ENCODE results near the gene INHBA.

INHBA gene

DNA sequence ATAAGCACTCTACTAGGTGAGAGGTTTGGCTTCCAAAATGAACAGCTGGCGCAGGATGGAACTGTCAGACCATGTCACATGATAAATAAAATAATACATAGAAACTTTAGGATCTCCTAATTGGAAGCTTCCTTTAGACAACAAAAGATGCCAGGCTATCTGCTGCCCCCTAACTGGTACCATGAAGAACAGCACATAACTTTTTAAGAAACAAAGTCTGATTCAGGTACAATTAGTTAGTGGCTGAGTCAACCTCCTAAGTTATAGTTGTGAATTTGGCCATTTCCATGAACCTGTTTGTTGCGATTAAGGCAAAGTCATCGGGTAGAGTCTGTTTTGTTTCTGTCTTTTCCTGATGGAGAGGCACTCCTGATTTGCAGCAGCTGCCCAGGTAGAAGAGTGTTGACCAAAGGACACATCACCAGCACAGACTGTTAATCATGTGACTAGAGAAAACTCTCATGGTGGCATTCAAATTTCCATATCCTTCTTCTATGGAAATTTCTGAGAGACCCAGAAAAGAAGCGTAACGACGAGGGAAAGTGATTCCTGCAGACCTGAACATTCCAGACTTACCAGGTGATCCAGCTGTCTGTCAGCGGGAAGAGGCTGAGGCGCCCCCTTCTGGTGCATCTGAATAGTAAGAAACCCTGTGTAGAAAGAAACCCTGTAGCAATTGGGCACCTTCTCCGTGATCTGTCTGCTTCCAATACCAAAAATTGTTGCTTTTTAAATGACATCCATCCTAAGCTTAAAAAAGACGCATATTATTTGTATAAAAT is 8.6 kb upstream of the INHBA start:
- no peak for DNase-seq (ENCODE audit: low spot score)

- DNase-seq (ENCODE audit: low spot score), result no peak
Measured at GRCh38 chr7:41710838-41711237, 7.9 kb upstream of the INHBA start.

DNA sequence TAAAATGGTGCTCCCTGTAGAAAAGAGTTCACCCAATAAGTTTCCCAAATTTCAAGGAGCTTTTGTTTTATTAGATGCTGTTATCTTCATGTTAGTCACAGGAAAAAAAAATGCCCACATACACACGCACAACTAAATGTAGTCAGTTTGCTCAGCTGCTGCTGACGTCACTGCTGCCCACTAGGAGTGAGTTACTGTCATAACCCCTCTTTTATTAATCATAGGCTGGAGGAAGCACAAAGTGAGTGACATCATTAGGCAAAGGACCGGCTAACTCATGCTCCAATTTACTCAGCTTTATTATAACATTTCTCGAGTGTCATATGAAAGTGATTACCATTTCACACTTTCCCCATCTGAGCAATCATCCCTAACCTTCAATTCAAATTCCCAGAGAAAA is 6.7 kb upstream of the INHBA start:
- DNase-seq (ENCODE audit: low spot score), result no peak

- DNase-seq (ENCODE audit: low spot score), result no peak
Measured at GRCh38 chr7:41708581-41709358, 5.9 kb upstream of the INHBA start.

DNA sequence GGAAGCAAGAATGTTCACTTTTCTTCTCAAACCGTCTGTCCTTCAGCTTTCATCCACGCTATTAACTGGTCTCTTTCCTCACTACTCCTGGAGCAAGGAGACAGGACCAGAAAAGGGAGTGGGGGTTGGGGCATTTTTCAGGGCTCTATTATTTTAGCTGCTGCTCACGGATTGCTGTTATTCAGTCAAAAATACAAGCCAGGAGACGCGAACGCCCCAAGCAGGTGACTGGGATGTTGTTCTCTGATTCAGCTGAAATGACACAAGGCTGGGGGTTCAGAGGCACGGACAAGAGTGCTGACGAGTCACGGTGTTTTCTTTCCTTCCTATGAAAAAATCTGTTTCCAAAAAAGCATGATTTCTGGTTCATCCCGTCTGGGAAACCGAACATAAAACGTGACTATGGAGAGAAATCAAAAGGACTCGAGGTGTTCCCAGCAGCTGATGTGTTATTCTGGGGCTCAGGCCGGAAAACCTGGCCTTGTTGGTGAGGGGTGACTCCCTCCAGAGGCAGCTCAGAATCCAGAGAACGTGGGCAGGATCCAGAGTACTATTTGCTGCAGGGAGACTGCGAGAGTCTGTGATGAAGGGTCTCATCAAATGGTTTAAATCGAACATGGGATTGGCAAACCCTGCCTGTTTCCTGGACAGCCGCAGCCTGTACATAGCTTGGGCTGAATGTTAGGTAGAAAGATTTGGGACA is 3.5 kb upstream of the INHBA start:
- no peak for DNase-seq (ENCODE audit: low spot score)

DNA sequence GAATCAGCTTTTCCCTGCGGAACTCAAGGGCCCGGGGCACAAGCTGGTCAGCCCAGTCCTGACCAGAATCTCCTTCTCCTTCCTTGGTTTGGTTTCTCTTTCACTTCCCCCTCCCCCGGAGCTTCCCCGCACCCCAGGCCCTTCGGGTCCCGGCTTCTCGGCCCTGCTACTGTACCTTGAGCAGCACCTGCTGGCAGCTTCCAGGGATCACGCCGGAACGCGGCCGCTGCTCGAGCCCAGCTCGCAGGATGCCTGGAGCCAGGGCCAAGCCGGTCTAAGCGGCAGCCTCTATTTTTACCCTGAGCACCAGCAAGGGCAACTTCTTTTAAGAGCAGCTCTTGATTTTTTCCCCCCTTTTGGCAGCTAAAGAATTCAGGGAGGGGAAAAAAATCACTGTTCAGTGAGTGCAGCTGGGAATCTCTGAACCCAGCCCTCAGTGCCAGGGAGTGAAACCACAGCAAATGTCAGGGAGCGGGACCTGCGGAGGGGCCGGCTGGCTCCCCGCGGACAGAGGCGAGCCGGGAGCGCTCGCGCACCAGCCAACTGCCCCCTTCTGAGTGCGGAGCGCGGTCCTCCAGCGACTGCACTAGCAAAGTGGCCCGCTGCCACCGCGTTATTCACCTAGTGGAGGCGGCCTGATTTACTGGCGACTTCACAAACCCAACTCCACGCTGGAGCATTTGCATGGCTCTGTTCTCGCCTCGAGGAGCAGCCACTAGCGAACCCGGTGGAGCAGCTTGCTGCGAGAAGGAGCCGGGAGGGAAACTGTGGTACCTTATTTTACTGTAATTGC is 2.4 kb upstream of the INHBA start:
- DNase-seq (ENCODE audit: low spot score), result peak; percentile 30

DNA sequence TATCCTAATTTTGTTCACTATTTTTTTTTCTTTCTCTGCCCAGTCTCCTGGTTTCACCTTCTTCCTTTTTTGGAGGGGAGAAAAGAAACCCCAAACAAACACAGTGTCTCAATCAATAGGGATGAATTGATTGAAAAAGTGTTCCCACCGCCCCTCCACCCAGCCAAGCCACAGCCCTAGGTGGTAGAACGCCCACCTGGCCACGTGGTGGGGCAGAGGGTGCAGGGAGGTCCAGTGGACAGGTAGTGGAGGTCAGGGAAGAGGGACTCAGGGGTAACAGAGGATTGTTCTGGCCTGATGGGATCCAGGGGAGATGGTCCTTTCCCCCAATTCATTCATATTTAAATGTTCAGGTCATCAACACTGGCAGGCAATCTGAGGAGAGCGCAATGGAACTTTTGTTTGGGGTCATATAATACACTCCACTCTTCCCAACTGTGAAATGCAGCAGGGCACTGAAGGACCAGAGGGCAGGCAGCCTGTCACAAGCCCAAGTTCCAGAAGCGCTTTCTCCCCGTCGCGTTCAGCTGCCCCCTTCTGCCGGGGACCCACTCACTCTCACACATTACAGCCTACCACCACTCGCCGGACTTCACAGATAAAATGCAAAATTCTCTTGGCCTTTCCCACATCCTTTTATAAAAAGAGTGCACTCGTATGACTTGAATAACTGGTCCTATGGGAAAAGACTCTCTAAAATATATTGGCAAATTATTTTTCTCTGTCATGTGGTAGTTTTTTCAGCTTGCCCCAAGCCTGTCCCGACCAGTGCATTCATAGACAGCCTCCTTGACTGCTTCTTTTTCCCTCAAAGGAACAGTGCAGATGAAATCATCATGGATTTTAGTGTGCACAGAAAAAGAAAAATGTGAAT is 1.6 kb downstream of the INHBA start:
- no peak for DNase-seq (ENCODE audit: low spot score)

- no peak for DNase-seq (ENCODE audit: low spot score)
Measured at GRCh38 chr7:41700044-41700471, 2.8 kb downstream of the INHBA start.

- no peak for DNase-seq (ENCODE audit: low spot score)
Measured at GRCh38 chr7:41699516-41699915, 3.4 kb downstream of the INHBA start.

DNA sequence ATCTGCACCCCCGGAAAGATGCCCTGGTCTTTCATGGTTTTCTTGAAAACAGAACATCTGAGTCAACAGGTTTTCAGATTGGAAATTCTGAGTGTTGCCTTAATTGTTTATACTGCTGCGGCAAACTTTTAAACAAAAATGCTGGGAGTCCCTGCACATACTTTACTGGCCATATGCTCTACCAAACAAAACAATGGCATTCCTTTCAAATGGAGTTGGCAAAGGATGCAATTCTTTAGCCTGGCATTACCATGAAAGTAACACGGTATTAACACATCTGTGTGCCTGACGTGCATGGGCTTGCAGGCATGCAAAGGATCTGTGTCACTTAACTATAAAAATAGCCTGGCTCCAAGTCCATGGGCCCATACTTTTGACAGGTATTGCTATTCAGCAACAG is 4.2 kb downstream of the INHBA start:
- DNase-seq (ENCODE audit: low spot score), result no peak

- no peak for DNase-seq (ENCODE audit: low spot score)
Measured at GRCh38 chr7:41698114-41698513, 4.8 kb downstream of the INHBA start.

- peak; percentile 46 for DNase-seq (ENCODE audit: low spot score)
Measured at GRCh38 chr7:41696323-41696916, 6.5 kb downstream of the INHBA start.

DNA sequence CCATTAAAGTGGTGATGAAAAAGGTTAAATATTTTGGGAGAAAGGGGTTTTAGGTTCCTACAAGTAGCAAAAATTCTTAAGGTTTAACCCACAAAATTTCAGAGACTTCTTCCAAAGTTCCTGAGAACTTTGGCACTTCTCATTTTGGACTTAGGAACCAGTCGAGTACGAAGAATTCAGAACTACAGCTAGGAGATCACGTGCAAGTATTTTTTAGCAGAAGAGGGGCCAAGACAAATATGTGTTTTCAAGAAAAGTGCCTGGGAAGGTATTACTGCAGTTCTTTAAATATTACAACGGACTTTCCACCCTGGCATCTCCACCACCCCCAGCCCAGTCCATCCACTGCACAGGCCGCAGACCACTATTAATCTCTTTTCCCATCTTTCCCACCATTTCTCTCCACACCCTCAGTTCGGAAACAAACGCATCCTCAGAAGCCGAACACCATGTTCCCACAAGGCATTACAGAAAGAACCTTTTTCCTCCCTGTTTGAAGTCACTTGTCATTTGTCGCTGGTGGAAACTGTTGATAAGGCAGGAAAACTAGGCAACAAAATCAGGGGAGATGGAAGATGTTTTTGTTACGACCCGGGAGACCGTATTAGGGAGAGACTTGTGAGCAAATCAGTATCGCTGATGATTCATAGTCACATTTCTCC is 7.1 kb downstream of the INHBA start:
- DNase-seq (ENCODE audit: low spot score), result no peak

DNA sequence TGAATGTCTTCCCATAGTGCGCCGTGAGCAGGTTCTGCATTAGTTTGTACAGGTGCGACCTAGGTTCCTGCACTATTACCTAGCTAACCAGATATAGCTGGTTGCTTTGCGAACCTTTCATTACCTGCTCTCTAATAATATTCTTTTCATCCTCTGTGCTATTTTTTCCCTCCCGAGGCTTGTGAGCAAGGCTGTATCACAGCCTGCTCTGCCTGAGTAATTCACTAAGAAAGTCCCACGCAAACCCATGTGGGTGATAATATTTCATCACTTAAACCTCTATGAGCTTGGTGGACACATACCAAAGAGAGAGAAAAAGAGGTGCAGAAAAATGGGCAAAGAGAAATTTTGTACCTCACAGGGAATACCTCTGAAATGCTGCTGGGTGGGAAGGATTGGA is 8.4 kb downstream of the INHBA start:
- no peak for DNase-seq (ENCODE audit: low spot score)

DNA sequence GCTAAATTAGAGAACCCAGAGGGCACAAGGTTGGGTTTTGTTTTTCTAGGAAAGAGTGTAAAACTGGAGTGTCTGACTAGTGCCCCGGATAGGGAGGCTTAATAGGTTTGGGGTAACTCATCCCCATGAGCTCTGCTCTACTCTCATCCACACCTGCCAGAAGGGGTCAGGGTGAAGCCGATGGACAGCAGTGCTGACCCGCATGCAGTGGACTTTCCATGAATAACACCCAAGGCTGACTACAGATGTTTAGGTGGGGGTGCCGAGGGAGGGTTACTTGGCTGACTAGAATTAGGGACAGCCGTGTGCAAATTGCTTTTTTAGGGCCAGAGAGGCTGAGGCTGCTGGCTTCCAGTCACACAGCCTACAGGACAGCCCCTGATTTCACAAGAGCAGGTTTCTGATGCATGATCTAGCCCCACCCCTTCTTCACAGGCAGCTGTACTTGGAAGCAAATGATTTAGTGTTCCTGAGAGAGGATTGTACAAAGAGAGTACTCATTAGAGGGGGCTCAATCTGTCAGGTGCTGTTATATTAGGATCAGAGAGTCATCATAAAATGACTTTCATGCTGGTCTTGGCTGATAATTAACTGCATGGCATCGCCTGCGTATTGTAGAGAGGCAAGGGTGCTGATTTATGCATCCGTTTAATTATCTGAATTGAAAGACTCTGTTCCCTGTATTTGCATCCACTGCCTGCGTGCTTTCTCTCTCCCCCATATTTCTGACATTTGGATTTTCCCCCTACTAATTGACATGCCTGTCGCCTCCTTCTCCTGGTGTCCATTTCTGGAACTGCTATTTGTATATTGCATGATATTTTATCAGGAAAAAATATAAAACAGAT is 9.5 kb downstream of the INHBA start:
- DNase-seq (ENCODE audit: low spot score), result no peak

- no peak for DNase-seq (ENCODE audit: low spot score)
Measured at GRCh38 chr7:41692251-41692650, 10.6 kb downstream of the INHBA start.

DNA sequence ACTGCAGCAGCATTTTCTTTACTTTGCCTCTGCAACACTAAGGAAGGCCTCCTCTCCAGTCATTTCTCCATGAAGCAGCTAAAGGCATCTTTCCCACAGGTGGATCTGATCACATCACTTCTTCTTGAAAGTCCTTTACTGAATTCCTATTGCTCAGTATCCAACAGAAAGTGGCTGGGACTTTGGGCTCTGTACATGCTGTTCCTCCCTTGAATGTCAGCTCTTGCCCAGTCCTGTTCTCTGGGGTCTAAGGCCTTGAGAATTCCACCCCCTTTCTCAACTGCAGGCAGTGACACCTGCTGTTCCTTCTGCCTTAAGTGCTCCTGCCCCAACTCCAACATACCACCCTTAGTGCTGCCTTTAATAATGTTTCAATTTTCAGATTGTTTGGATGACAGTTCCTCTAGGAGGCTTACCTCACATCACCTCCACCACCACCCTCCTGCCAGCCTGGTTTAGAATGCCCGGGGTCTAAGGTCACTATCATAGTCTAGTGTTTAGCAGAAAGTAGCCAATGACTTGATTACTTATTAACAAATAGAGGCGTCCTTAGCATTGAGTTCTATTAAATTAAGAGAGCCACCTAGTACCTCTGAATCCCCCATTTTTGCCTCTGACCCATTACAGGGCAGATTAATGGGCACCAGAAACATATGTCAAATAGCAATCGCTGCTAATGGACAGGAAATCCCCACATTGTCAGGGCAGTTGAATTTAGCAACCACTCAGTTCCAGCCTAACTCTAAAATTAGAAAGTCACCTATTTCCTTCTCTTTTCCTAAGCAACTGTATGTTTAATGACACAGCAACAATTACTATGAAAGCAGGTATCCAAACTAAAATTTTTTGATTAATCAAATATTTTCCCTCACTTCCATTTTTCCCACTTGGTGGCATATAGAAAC is 11.4 kb downstream of the INHBA start:
- no peak for DNase-seq (ENCODE audit: low spot score)

DNA sequence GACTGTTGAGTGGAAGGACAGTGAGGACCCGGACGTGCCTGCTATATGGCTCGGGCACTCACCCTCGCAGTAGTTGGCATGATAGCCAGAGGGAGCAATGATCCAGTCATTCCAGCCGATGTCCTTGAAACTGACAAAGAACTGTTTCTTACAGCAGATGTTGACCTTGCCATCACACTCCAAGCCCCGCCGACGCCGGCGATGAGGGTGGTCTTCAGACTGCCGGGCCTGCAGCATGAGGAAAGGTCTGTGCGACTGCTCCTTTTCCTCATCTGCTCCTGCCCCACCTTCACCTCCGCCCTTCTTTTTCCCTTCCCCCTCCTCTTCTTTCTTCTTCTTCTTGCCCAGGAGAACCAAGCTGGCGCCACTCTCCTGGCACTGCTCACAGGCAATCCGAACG is 13.1 kb downstream of the INHBA start:
- DNase-seq (ENCODE audit: low spot score), result no peak
